Coronary artery (tissue), 2 donors: ENCODE measurements around the gene NFYA.

Experiments
- DNase-seq: peaks from one replicate; pipeline ENCODE4 v3.0.0-alpha.2; 2017; ENCODE audit warnings: low spot score
- H3K27ac ChIP-seq, 2 donors: fragments of 200-600 bp; sonication (generic); one replicate each; pipeline ENCODE4 v1.5.1; 2016 to 2019
- H3K4me3 ChIP-seq: fragments of 200-600 bp; sonication (generic); 2 replicates; pipeline ENCODE4 v1.5.1; 2016; ENCODE audit warnings: mild to moderate bottlenecking, moderate library complexity
- CTCF ChIP-seq: fragments of 200-600 bp; sonication (generic); IDR thresholded peaks from one replicate; pipeline ENCODE4 v1.5.1; 2019; ENCODE audit warnings: antibody characterized with exemption

NFYA gene

GRCh38 chr6:41073203-41073967, 611 bp downstream of the NFYA start:
- DNase-seq: peak; percentile 92
- peak overlapping the region; percentile 95 to 100 for H3K27ac ChIP-seq
- no peak for TF ChIP-seq CTCF
- peak overlapping the region; percentile 95 for H3K4me3 ChIP-seq

DNA sequence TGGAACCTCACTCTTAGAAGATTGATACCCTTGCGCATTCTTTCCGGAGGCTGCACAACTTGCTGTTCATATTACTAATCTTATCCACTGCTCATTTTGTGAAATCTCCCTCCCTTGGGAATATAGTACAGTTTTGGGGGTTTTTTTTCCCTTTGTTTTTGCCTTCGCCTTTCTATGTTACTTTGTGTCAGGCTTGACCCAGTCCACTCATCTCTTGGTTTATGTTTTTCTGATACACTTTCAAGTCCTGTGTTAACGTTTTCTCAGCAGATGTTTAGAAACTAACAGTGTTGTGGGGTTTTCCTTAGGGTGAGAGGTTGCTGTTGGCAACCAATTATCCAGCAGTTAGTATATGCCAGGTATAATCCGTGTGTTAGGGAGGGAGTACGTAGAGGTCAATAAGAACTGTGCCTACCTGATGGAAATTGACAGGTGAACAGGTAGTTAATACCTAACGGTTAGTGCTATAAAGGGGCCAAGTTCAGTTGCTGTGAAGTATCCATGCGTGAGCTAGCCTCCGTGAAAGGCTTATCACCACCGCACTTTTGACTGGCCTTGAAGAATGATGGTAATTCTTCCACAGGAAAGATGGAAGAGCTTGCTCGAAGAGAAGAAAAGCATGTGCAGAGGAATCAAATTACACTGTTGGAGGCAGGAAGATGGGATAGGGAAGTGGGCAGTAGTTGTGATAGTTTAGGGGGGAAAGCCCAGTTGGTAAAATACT, 1.4 kb downstream of the NFYA start:
- DNase-seq: no peak

GRCh38 chr6:41074692-41075436, 2.1 kb downstream of the NFYA start:
- no peak for TF ChIP-seq CTCF
- DNase-seq: no peak
- Histone ChIP-seq H3K27ac (peak overlapping the region; percentile 95 to 100), H3K4me3 (peak overlapping the region; percentile 95)

More for the DNA sequence above, 1.4 kb downstream of the NFYA start:
- Histone ChIP-seq H3K27ac (peak overlapping the region; percentile 95 to 100), H3K4me3 (peak overlapping the region; percentile 95)
- no peak for TF ChIP-seq CTCF

DNA sequence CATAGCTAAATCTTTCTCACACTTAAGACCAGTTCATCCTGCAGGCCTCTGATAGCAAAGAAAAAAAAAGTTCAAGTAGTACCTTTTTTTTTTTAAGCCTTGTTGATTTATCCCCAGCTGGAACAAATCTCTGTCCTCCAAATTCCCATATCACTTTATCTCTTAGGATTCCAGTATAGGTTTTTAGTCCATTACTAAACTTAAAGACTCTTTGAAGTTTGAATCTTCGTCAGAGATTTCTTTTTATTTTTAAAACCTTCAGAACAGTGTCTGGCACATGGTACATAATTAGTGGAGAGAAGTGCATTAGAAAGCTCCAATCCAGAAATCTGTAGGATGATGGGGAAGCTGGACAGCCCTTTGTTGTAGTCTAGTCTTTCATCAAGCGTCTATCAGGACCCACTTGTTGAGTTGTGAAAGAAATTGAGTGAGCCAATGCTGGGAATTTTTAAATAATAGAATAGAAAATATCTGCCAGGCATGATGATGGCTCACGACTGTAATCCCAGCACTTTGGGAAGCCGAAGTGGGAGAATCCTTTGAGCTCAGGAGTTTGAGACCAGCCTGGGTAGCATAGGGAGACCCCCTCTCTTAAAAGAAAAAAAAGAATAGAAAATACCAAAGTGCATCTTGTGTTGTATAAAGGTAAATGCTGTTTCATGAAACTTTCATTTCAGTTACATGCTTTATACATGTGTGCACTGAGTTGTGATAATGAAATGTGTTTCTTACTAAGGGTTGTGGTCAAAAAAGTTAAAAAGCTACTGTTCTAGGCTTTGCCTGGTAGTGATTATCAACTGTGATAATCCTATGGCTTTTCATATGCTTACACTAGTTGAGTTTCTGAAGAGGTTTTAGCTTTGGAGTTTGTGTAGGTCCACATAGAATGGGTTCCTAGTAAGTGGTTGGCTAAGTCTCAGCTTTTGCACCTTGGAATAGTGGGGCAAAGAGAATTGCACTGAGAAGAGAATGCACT, 3.2 kb downstream of the NFYA start:
- TF ChIP-seq CTCF: no peak
- Histone ChIP-seq H3K27ac (peak overlapping the region; percentile 95 to 100), H3K4me3 (no peak overlapping the region)
- no peak for DNase-seq

DNA sequence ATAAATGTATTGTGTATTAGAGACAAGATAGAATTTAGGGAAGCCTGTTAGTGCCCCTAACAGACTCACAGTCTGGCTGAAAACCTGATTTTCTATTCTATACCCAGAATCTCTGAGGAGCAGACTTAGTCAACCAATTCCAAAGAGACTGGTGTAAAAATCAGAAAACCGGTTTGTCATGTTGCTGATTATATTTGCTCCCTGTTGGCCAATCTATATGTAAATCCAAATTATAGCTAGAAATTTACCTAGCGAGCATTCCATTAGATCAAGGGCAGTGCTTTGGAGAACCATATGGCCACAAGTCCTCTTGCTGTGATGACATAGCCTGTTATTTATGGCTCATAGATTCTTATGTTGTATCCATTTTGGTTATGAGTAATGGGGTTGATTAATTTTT, 4.8 kb downstream of the NFYA start:
- TF ChIP-seq CTCF: no peak
- no peak for DNase-seq

DNA sequence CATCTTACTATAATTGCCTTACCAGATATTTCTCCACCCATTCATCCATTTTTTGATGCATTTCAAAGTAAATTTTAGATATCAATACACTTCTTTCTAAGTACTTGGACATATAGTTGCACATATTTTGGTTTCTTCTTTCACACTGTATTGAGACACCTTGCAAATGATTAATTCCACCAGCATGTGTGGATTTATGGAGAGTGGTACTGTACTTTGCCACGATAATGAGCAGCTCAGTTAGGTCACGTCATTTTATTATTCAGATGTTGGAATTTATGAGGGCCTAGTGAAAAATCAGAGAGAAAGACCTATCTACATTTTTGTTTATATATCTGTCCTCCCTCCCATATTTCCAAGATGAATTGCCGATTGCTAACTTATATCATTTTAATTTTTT, 5.3 kb downstream of the NFYA start:
- Histone ChIP-seq H3K27ac (no peak overlapping the region), H3K4me3 (no peak overlapping the region)
- no peak for DNase-seq
- TF ChIP-seq CTCF: no peak

More for the DNA sequence above, 4.8 kb downstream of the NFYA start:
- Histone ChIP-seq H3K27ac (no peak overlapping the region), H3K4me3 (no peak overlapping the region)
